DND-41 (cell line): ENCODE data around the gene PDXDC1.
"Not testable (repeated sequence)": the region's sequence is repeated elsewhere in the genome, so short reads cannot be mapped to it uniquely, and the experiment has no call there.

Source experiments
- EZH2 ChIP-seq: IDR thresholded peaks from 3 replicates; pipeline ENCODE4 v1.6.1; 2012; ENCODE audit warnings: borderline replicate concordance, low read depth, mild to moderate bottlenecking, moderate library complexity, low read length, inconsistent platforms; ENCODE audit not compliant: severe bottlenecking
- TF ChIP-seq, protein P1 (sequence below): IDR thresholded peaks from 2 replicates; pipeline ENCODE4 v1.5.1; 2012; ENCODE audit warnings: borderline replicate concordance, low read length, moderate library complexity, mild to moderate bottlenecking; ENCODE audit not compliant: poor library complexity, severe bottlenecking; ENCODE audit errors: extremely low read depth

DNA sequence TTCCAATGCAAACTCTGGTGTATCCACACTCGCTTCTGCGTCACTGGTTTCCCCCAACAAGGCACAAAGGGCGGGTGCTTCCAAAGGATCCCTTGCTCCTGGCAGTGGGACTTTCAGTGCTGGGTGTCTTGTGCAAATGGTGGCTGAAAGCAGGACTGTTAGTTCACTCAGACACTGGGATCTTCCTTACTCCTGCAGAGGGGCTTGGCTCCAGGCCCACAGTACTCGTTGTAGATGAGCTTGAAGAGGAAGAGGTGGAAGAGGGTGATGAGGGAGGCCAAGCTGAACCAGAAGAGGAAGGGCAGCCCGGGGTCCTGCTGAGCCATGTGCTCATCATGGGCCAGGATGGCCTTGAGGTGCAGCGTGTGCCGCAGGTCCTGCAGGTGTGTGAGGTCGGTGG is 13.3 kb downstream of the PDXDC1 start:
- TF ChIP-seq, protein P1, sequence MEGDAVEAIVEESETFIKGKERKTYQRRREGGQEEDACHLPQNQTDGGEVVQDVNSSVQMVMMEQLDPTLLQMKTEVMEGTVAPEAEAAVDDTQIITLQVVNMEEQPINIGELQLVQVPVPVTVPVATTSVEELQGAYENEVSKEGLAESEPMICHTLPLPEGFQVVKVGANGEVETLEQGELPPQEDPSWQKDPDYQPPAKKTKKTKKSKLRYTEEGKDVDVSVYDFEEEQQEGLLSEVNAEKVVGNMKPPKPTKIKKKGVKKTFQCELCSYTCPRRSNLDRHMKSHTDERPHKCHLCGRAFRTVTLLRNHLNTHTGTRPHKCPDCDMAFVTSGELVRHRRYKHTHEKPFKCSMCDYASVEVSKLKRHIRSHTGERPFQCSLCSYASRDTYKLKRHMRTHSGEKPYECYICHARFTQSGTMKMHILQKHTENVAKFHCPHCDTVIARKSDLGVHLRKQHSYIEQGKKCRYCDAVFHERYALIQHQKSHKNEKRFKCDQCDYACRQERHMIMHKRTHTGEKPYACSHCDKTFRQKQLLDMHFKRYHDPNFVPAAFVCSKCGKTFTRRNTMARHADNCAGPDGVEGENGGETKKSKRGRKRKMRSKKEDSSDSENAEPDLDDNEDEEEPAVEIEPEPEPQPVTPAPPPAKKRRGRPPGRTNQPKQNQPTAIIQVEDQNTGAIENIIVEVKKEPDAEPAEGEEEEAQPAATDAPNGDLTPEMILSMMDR, result not testable (repeated sequence)
- TF ChIP-seq EZH2, result not testable (repeated sequence)
